ENCODE data around the gene P4HTM. TPM values are rescaled to one million over a fixed set of nuclear protein-coding genes. Genes with fewer than 3 reads are reported as not detected.

The P4HTM gene
- polyA plus RNA-seq, 3 donors, result 14.9 to 40.0 (median 18.1) TPM

DNA sequence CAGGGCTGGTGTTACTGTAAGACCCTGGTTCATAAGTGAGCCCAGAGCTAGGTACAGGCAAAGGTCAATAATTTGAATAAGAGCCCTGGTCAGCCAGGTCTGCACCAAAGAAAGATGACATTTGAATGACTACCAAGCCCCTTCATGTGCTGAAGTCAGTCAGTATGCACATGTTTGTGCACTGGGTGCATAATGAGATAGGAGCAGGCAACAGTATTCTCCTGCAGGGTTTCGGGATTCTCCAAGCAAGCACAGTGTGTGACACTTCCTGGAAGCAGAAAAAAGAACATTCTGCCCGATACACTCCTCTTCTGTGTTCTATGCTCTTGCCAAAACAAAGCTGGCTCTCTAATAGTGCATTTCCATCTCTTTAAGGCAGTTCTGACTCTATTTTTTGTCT is 44.6 kb downstream of the P4HTM start:
- Mint-ChIP-seq H3K4me3 (no peak overlapping the region), H3K27ac (peak overlapping the region in 6 of 7 donors; percentile 72 to 92 (median 82)), H3K4me1 (peaks cover 16% of the 10 kb centered on the region), H3K36me3 (peaks cover 60 to 95% of the 10 kb centered on the region in 2 donors), H3K9me3 (no peaks in the 10 kb centered on the region), H3K27me3 (ENCODE audit: low read depth in 3 of 3) (no peaks in the 10 kb centered on the region)
- Histone ChIP-seq H4K20me1 (ENCODE audit: insufficient read depth, low read length) (no peaks in the 10 kb centered on the region), H3K27me3 (ENCODE audit: control insufficient read depth in 2 of 2, insufficient read depth in 2 of 2, low read length in 2 of 2) (no peaks in the 10 kb centered on the region), H3K9me3 (replicated peaks in 1 of 2; ENCODE audit: control insufficient read depth in 1 of 2, insufficient read depth in 1 of 2, low read length in 2 of 2) (no peaks in the 10 kb centered on the region), H3K4me3 (replicated peaks in 1 of 3; ENCODE audit: low read depth in 2 of 3, low read length in 3 of 3) (no peak overlapping the region), H3K4me2 (replicated peaks; ENCODE audit: extremely low read depth, low read length, poor library complexity, severe bottlenecking) (no peak overlapping the region), H3K79me2 (ENCODE audit: insufficient read depth, low read length) (no peaks in the 10 kb centered on the region), H3K27ac (ENCODE audit: low read depth in 1 of 2, low read length in 2 of 2) (peak overlapping the region in 1 of 2 donors; percentile 68), H3K36me3 (replicated peaks in 1 of 2; ENCODE audit: control insufficient read depth in 1 of 2, insufficient read depth in 2 of 2, low read length in 2 of 2) (peaks cover 56 to 77% of the 10 kb centered on the region in 2 donors), H3K4me1 (ENCODE audit: control insufficient read depth in 1 of 2, insufficient read depth in 2 of 2, low read length in 2 of 2) (peaks cover 12 to 14% of the 10 kb centered on the region in 2 donors), H2AFZ (ENCODE audit: insufficient read depth, low read depth, low read length, poor library complexity, severe bottlenecking) (no peak overlapping the region), H3K9ac (ENCODE audit: insufficient read depth, low read length, poor library complexity, severe bottlenecking) (no peak overlapping the region)
- intact Hi-C loops (cut with micrococcal nuclease), result loop anchor here in 1 of 2 donors (5.0 kb wide), 1 partner anchor 63 kb away; no protein-coding TSS in a partner anchor
- 100% methylated on average over 1 of the region's 2 CpGs for WGBS (ENCODE audit: insufficient coverage)
- TF ChIP-seq, protein P1, sequence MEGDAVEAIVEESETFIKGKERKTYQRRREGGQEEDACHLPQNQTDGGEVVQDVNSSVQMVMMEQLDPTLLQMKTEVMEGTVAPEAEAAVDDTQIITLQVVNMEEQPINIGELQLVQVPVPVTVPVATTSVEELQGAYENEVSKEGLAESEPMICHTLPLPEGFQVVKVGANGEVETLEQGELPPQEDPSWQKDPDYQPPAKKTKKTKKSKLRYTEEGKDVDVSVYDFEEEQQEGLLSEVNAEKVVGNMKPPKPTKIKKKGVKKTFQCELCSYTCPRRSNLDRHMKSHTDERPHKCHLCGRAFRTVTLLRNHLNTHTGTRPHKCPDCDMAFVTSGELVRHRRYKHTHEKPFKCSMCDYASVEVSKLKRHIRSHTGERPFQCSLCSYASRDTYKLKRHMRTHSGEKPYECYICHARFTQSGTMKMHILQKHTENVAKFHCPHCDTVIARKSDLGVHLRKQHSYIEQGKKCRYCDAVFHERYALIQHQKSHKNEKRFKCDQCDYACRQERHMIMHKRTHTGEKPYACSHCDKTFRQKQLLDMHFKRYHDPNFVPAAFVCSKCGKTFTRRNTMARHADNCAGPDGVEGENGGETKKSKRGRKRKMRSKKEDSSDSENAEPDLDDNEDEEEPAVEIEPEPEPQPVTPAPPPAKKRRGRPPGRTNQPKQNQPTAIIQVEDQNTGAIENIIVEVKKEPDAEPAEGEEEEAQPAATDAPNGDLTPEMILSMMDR (IDR thresholded peaks at IDR 0.05), result no peak
- no peak for DNase-seq

- peak overlapping the region; percentile 80 to 92 (median 82) for H3K27ac Mint-ChIP-seq
- Histone ChIP-seq H3K27ac (ENCODE audit: low read depth in 1 of 2, low read length in 2 of 2) (peak overlapping the region; percentile 27 to 68), H3K36me3 (replicated peaks in 1 of 2; ENCODE audit: control insufficient read depth in 1 of 2, insufficient read depth in 2 of 2, low read length in 2 of 2) (peaks cover 57 to 79% of the 10 kb centered on the region in 2 donors), H3K9me3 (replicated peaks in 1 of 2; ENCODE audit: control insufficient read depth in 1 of 2, insufficient read depth in 1 of 2, low read length in 2 of 2) (no peaks in the 10 kb centered on the region), H3K4me1 (ENCODE audit: control insufficient read depth in 1 of 2, insufficient read depth in 2 of 2, low read length in 2 of 2) (peaks cover 11 to 12% of the 10 kb centered on the region in 2 donors), H3K9ac (ENCODE audit: insufficient read depth, low read length, poor library complexity, severe bottlenecking) (no peak overlapping the region), H3K79me2 (ENCODE audit: insufficient read depth, low read length) (no peaks in the 10 kb centered on the region), H3K27me3 (ENCODE audit: control insufficient read depth in 2 of 2, insufficient read depth in 2 of 2, low read length in 2 of 2) (no peaks in the 10 kb centered on the region), H3K4me3 (replicated peaks in 1 of 3; ENCODE audit: low read depth in 2 of 3, low read length in 3 of 3) (no peak overlapping the region), H2AFZ (ENCODE audit: insufficient read depth, low read depth, low read length, poor library complexity, severe bottlenecking) (no peak overlapping the region), H4K20me1 (ENCODE audit: insufficient read depth, low read length) (no peaks in the 10 kb centered on the region), H3K4me2 (replicated peaks; ENCODE audit: extremely low read depth, low read length, poor library complexity, severe bottlenecking) (no peak overlapping the region)
- no peak overlapping the region for H3K4me3 Mint-ChIP-seq
- peak; percentile 34 to 57 (median 43) for DNase-seq
- no peaks in the 10 kb centered on the region for H3K9me3 Mint-ChIP-seq
- H3K36me3 Mint-ChIP-seq, result peaks cover 60 to 98% of the 10 kb centered on the region in 2 donors
- TF ChIP-seq, protein P1 (IDR thresholded peaks at IDR 0.05), result no peak
- no peaks in the 10 kb centered on the region for H3K27me3 Mint-ChIP-seq (ENCODE audit: low read depth in 3 of 3)
- H3K4me1 Mint-ChIP-seq, result peaks cover 15% of the 10 kb centered on the region
- intact Hi-C loops (cut with micrococcal nuclease), result no loop called here
- 100% methylated on average over 2 of the region's 3 CpGs for WGBS (ENCODE audit: insufficient coverage)
These were observed 45.2 kb downstream of the P4HTM start for GRCh38 chr3:49035281-49035680.
